HG03135 (cell line): ENCODE measurements around the gene NR2C2AP.
"Not testable (repeated sequence)": the region's sequence is repeated elsewhere in the genome, so short reads cannot be mapped to it uniquely, and the experiment has no call there.

ENCODE experiments used
- ATAC-seq: cut with Tn5 transposase; IDR thresholded peaks from one replicate; pipeline ENCODE4 v1.9.1; 2021; ENCODE audit warnings: mild to moderate bottlenecking, moderate library complexity; ENCODE audit not compliant: unreplicated experiment

Gene NR2C2AP

GRCh38 chr19:19185853-19186740, 17.1 kb downstream of the NR2C2AP start:
- ATAC-seq = no peak

GRCh38 chr19:19181488-19181998, 21.7 kb downstream of the NR2C2AP start:
- ATAC-seq = no peak

GRCh38 chr19:19179548-19180441, 23.4 kb downstream of the NR2C2AP start:
- no peak for ATAC-seq

GRCh38 chr19:19176950-19177349, 26.3 kb downstream of the NR2C2AP start:
- no peak for ATAC-seq

- ATAC-seq = not testable (repeated sequence)
Measured at GRCh38 chr19:19173243-19173642, 30.0 kb downstream of the NR2C2AP start.

GRCh38 chr19:19171821-19172532, 31.2 kb downstream of the NR2C2AP start:
- ATAC-seq = no peak

- ATAC-seq = no peak
Measured at GRCh38 chr19:19170873-19171672, 32.1 kb downstream of the NR2C2AP start.

- peak; percentile 90 for ATAC-seq
Measured at GRCh38 chr19:19170053-19170872, 33.0 kb downstream of the NR2C2AP start, which contains the start of gene MEF2B. MEF2B (minus strand) TSS chr19:19170263; CDS start chr19:19150735, 19,528 bp downstream.

- no peak for ATAC-seq
Measured at GRCh38 chr19:19169236-19170052, 33.8 kb downstream of the NR2C2AP start.

GRCh38 chr19:19167612-19168011, 35.6 kb downstream of the NR2C2AP start:
- no peak for ATAC-seq

- ATAC-seq = no peak
Measured at GRCh38 chr19:19165396-19165795, 37.8 kb downstream of the NR2C2AP start.

GRCh38 chr19:19162495-19162894, 40.7 kb downstream of the NR2C2AP start:
- no peak for ATAC-seq

GRCh38 chr19:19160461-19161035, 42.7 kb downstream of the NR2C2AP start:
- no peak for ATAC-seq

GRCh38 chr19:19159534-19159933, 43.7 kb downstream of the NR2C2AP start:
- no peak for ATAC-seq

GRCh38 chr19:19157808-19158207, 45.4 kb downstream of the NR2C2AP start:
- no peak for ATAC-seq

GRCh38 chr19:19155495-19156219, 47.6 kb downstream of the NR2C2AP start:
- ATAC-seq = peak; percentile 67
